Activated CD4-positive, alpha-beta T cell treated with anti-CD3 and anti-CD28 coated beads, Interleukin-2, Interleukin-6, amounts not matched to agents 100 ng/mL and 50 ng/mL, durations not matched to agents 16 hours and 8 hours (primary cell): ENCODE results near the gene C12orf43.

Experiments used
- DNase-seq: peaks from one replicate; pipeline ENCODE4 v3.0.0-alpha.2; 2020

The C12orf43 gene

GRCh38 chr12:121030576-121031212, 14.4 kb upstream of the C12orf43 start:
- DNase-seq: no peak

DNA sequence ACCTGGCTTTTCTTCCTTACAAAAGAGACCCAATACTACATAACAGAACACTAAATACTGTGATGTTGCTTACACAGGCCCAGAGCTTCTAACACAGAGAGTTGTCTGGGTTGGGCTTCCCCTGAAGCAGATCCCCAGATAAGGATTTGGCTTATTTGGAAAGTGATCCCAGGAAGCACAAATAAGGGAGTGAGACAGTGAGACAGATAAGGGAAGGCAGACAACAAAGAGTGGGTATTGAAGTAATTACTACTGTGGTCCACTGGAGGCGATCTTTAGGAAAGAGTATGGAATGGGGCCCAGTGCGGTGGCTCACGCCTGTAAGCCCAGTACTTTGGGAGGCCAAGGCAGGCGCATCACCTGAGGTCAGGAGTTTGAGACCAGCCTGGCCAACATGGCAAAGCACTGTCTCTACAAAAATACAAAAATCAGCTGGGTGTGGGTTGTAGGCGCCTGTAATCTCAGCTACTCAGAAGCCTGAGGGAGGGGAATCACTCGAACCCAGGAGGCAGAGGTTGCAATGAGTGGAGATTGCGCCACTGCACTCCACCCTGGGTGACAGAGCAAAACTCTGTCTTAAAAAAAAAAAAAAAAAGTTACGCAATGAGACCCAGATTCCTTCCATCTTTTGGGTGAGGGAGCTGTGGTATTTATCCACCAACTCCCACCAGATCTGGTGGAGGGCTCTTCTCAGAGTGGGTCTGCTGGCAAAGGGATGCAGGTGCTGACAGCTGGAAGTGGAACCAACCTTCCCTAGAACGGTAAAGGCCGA, 10.2 kb upstream of the C12orf43 start:
- DNase-seq: no peak

GRCh38 chr12:121025442-121026226, 9.3 kb upstream of the C12orf43 start:
- DNase-seq: no peak

GRCh38 chr12:121023799-121024198, 7.5 kb upstream of the C12orf43 start:
- no peak for DNase-seq

- DNase-seq: no peak
These were observed 6.4 kb upstream of the C12orf43 start for GRCh38 chr12:121022713-121023112.

DNA sequence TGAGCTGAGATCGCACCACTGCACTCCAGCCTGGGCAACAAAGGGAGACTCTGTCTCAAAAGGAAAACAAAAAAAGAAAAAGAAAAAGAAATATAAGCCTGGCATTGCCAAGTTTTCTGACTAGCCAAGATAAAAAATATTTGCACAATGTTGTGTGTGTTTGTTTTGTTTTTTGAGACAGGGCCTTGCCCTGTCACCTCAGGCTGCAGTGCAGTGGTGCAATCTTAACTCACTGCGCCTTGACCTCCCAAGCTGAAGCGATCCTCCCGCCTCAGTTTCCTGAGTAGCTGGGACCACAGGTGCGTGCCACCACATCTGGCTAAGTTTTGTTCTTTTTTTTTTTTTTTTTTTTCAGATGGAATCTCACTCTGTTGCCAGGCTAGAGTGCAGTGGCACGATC, 5.5 kb upstream of the C12orf43 start:
- DNase-seq: no peak

DNA sequence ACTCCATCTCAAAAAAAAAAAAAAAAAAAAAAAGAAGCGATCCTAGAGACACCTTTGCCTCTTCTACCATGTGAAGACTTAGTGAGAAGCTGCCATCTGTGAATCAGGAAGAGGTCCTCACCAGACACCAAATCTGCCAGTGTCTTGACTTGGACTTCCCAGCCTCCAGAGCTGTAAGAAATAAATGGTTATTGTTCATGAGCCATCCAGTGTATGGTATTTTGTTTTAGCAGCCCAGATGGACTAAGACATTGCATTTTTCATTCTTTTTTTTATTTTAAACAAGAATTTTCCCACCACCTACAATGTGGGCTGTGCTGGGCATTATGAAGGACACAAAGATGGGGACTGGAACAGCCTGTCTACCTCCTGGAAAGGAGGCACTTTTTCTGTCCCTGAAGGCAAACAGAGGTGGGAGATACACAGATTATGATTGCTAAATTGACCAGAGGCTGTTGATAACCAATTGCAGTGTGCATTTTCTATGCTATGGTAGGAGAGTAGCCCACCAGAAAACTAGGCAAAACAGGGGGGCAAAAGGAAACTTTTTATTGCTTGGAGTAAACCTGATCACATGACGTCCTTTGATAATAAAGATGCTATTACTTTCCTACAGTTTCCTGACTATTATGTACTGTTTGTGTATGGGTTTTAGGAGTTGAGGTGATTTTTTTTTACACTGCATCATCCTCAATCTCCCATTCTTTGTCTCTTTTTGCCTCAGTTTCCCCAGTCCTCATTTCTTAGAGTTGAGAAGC, 2.8 kb upstream of the C12orf43 start:
- no peak for DNase-seq

- no peak for DNase-seq
These were observed 1.7 kb upstream of the C12orf43 start for GRCh38 chr12:121017966-121018491.

- no peak for DNase-seq
These were observed 2.6 kb downstream of the C12orf43 start for GRCh38 chr12:121013715-121014114.

DNA sequence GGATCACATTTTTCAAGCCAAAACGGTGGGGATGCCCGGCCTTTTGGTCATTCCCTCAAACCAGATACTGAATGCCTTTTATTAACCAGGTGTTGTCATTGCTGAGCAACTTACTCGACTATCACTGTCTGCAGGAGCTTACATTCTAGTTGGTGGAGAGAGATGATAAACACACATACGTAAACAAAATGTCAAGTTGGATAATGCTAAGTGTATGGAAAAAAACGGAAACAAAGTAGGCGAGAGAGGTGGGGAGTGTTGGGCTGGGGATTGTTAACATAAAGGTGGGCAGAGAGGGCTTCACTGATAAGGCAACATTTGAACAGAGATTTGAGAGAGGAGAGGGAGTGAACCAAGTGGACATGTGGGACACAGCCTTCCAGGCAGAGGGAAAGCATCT, 4.5 kb downstream of the C12orf43 start:
- no peak for DNase-seq

GRCh38 chr12:121010860-121011259, 5.4 kb downstream of the C12orf43 start:
- no peak for DNase-seq

DNA sequence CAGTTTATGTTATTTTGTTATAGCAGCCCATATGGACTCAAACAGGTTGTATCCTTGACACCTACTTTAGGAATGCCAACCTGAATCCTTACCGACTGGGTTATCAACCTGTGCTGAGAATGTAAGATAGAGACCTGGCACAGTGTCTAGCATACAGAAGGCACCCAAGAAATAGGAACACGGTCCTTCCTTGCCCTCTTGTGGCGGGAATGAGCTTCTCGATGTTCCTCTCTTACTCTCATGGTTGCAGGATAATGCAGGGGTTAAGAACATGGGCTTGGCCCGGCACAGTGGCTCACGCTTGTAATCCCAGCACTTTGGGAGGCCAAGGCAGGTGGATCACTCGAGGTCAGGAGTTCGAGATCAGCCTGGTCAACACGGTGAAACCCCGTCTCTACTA, 6.5 kb downstream of the C12orf43 start:
- DNase-seq: no peak

DNA sequence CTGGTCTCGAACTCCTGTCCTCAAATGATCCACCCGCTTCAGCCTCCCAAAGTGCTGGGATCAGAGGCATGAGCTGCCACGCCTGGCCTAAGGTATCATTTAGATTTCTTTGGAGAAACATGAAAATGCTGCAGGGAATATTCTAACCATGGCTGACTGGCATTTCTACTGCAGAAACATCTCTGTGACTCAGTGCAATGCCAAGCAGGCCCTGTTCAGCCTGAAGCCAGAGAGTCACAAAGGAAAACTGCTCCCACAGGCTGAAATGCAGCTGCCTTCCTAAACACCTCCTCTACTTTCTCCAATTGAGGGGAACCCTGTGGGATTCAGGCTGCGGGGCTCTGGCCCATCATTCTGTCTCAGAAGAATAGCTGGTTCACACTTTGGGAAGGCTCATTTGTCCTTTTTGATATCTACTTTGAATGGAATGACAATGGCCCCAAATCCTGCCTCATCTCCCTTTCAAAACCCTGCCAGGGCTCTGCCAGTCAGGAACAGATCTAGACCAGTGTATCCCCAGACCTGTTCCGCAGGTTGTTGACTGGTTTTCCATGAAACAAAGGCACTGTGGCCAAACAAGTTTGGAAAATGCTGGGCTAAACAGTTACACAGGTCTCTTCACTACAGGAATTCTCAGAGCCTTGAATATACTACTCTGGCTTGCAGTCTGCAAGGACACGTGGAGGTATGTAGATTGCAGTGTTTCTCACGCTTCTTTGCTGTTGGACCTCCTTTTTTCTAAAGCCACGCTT, 7.8 kb downstream of the C12orf43 start:
- no peak for DNase-seq

- DNase-seq: peak; percentile 69
These were observed 10.9 kb downstream of the C12orf43 start for GRCh38 chr12:121005346-121005815.

GRCh38 chr12:121004253-121004815, 12.0 kb downstream of the C12orf43 start:
- DNase-seq: no peak

DNA sequence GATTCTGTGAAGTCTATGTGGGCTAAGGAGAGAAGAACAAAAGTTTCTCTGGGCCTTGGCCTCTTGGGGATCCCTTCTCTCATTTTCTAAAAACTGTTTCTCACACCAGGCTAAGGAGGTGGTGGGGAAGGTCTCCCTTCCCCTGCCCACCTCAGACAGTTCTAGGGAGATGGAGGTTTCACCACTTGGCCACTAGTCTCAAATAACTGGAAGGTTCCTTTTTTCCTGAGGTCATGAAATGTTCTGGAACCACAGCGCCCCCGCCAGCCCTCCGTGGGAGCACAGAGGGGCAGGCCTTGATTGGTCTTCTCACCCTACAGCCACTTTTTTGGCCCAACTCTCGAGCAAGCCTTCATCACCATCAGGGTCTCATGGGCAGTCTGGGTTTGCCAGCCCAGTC, 12.6 kb downstream of the C12orf43 start:
- no peak for DNase-seq

DNA sequence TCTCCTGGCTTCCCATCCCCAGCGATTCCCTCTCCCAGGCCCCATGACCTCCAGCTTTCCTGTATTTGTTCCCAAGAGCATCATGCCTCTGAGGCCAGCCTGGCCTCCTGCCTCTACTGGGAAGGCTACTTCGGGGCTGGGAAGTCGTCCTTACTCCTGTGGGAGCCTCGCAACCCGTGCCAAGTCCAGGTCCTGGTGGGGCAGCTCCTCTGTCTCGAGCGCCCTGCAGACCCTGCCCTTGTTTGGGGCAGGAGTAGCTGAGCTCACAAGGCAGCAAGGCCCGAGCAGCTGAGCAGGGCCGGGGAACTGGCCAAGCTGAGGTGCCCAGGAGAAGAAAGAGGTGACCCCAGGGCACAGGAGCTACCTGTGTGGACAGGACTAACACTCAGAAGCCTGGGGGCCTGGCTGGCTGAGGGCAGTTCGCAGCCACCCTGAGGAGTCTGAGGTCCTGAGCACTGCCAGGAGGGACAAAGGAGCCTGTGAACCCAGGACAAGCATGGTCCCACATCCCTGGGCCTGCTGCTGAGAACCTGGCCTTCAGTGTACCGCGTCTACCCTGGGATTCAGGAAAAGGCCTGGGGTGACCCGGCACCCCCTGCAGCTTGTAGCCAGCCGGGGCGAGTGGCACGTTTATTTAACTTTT, 14.3 kb downstream of the C12orf43 start:
- DNase-seq: no peak

- no peak for DNase-seq
These were observed 15.2 kb downstream of the C12orf43 start for GRCh38 chr12:121001060-121001459.

DNA sequence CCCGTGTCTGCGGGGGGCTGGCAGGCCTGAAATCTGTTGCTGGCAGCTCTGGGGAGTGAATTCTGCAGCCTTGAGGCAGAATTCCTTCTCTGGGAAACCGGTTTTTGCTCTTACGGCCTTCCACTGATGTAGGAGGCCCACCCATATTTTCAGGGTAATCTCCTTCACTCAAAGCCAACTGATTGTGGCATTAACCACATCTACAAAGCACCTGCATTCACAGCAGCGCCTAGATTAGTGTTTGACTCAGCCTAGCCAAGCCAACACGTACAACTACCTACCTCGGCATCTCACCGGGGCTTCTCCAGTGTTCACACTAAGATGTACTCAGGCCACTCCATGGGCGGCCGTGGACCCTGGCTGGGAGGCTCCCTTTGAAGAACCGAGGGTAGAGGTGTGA, 15.8 kb downstream of the C12orf43 start:
- no peak for DNase-seq

DNA sequence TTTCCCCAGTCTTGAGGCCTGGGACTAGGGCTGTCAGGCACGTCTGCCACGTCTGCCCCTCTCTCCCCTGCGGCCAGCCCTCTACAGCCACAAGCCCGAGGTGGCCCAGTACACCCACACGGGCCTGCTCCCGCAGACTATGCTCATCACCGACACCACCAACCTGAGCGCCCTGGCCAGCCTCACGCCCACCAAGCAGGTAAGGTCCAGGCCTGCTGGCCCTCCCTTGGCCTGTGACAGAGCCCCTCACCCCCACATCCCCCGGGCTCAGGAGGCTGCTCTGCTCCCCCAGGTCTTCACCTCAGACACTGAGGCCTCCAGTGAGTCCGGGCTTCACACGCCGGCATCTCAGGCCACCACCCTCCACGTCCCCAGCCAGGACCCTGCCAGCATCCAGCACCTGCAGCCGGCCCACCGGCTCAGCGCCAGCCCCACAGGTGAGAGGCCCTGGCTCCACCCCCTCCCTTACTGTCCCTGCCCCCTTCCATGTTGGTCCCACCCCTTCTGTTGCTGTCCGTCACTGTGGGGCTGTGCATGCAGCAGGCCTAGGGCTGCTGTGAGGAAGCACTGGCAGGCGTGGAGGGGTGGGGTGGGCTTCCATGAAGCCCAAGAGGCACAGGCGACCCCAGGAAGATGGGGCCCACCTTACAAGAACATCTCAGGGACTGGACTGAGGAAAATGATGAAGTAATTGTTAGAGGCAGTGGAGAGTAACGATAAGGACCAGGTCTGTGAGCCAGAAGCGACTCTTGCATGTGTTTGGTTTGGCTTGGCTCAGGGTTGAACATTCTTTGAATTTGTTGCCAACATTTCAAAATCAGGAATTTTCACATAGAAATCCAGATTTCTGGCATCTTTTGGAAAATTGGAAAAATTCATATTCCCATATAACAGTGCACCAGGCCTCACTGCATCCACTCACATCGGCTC, 16.8 kb downstream of the C12orf43 start:
- no peak for DNase-seq
